ENCODE results near the gene SLC9A3. TPM values are rescaled to one million over a fixed set of nuclear protein-coding genes. Genes with fewer than 3 reads are reported as not detected.

The SLC9A3 gene
- total RNA-seq, 1 experiment from 2014 or later: 1.5 TPM

- Histone ChIP-seq H3K79me2 (ENCODE audit: insufficient read depth, low read length) (no peaks in the 10 kb centered on the region), H4K20me1 (ENCODE audit: insufficient read depth) (no peaks in the 10 kb centered on the region), H3K4me1 (ENCODE audit: control insufficient read depth in 1 of 2, insufficient read depth in 2 of 2, low read length in 2 of 2) (no peaks in the 10 kb centered on the region), H3K36me3 (ENCODE audit: control insufficient read depth in 1 of 2, insufficient read depth in 2 of 2, low read length in 2 of 2) (no peaks in the 10 kb centered on the region), H3K4me2 (ENCODE audit: low read length) (no peak overlapping the region), H3K4me3 (replicated peaks in 1 of 2; ENCODE audit: low read depth in 1 of 2, low read length in 2 of 2) (no peak overlapping the region), H3K27me3 (ENCODE audit: insufficient read depth, low read length) (no peaks in the 10 kb centered on the region), H3K9me2 (ENCODE audit: insufficient read depth) (no peaks in the 10 kb centered on the region), H2AFZ (ENCODE audit: low read depth, low read length, poor library complexity, severe bottlenecking) (no peak overlapping the region), H3K9ac (ENCODE audit: low read length) (no peak overlapping the region), H3K27ac (ENCODE audit: low read depth, low read length) (no peak overlapping the region), H3K9me3 (ENCODE audit: control insufficient read depth in 1 of 2, insufficient read depth in 1 of 2, low read depth in 1 of 2, low read length in 2 of 2) (no peaks in the 10 kb centered on the region; a peak in 1 of 4 replicates)
- no peak for DNase-seq (ENCODE audit: low read depth, low spot score)
- TF ChIP-seq, protein P1, sequence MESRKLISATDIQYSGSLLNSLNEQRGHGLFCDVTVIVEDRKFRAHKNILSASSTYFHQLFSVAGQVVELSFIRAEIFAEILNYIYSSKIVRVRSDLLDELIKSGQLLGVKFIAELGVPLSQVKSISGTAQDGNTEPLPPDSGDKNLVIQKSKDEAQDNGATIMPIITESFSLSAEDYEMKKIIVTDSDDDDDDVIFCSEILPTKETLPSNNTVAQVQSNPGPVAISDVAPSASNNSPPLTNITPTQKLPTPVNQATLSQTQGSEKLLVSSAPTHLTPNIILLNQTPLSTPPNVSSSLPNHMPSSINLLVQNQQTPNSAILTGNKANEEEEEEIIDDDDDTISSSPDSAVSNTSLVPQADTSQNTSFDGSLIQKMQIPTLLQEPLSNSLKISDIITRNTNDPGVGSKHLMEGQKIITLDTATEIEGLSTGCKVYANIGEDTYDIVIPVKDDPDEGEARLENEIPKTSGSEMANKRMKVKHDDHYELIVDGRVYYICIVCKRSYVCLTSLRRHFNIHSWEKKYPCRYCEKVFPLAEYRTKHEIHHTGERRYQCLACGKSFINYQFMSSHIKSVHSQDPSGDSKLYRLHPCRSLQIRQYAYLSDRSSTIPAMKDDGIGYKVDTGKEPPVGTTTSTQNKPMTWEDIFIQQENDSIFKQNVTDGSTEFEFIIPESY (IDR thresholded peaks at IDR 0.05; ENCODE audit: extremely low read depth, insufficient replicate concordance, low read length): no peak
- TF ChIP-seq SIN3A (IDR thresholded peaks at IDR 0.05; ENCODE audit: low read depth) (no peak), EZH2 (IDR thresholded peaks at IDR 0.05) (no peak), EGR1 (IDR thresholded peaks at IDR 0.05; ENCODE audit: low read depth) (no peak), ZFX (IDR thresholded peaks at IDR 0.05) (no peak), FOSL1 (IDR thresholded peaks at IDR 0.05; ENCODE audit: low read depth) (no peak), CEBPB (IDR thresholded peaks at IDR 0.05; ENCODE audit: low read depth) (no peak), YY1 (IDR thresholded peaks at IDR 0.05; ENCODE audit: extremely low read depth, insufficient replicate concordance, low read depth, low read length) (no peak), ZNF274 (IDR thresholded peaks at IDR 0.05; ENCODE audit: low read depth, low read length) (no peak), MAX (IDR thresholded peaks at IDR 0.05) (no peak)
- TF ChIP-seq, protein P2, sequence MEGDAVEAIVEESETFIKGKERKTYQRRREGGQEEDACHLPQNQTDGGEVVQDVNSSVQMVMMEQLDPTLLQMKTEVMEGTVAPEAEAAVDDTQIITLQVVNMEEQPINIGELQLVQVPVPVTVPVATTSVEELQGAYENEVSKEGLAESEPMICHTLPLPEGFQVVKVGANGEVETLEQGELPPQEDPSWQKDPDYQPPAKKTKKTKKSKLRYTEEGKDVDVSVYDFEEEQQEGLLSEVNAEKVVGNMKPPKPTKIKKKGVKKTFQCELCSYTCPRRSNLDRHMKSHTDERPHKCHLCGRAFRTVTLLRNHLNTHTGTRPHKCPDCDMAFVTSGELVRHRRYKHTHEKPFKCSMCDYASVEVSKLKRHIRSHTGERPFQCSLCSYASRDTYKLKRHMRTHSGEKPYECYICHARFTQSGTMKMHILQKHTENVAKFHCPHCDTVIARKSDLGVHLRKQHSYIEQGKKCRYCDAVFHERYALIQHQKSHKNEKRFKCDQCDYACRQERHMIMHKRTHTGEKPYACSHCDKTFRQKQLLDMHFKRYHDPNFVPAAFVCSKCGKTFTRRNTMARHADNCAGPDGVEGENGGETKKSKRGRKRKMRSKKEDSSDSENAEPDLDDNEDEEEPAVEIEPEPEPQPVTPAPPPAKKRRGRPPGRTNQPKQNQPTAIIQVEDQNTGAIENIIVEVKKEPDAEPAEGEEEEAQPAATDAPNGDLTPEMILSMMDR (IDR thresholded peaks at IDR 0.05 in 2 of 3, conservative IDR thresholded peaks at IDR 0.05 in 1 of 3; ENCODE audit: borderline replicate concordance in 1 of 3, insufficient read depth in 1 of 3, low read depth in 2 of 3, low read length in 2 of 3): no peak
- CTCF ChIA-PET: no interaction called here
- intact Hi-C loops (cut with micrococcal nuclease): no loop called here
- BruUV-seq (replicated peaks): no TSS peak
- no peak for ATAC-seq
- POLR2A ChIA-PET: no interaction called here
- RAD21 ChIA-PET (ENCODE audit: low non-redundant PET in 1 of 2, low total read pairs in 2 of 2, uncharacterized antibody in 2 of 2, unreplicated experiment in 2 of 2): no interaction called here
These were observed 45.7 kb upstream of the SLC9A3 start for GRCh38 chr5:569868-570361.
